BE2C (cell line): ENCODE data around the gene TM4SF4.

Experiments used
- DNase-seq: peaks from one replicate; pipeline ENCODE4 v3.0.0-alpha.2; 2020
- H3K27me3 ChIP-seq: fragments of 250-450 bp; sonication (Bioruptor Pico); 2 replicates; pipeline ENCODE4 v1.5.1; 2020; ENCODE audit warnings: mild to moderate bottlenecking
- H3K36me3 ChIP-seq: fragments of 250-450 bp; sonication (Bioruptor Pico); 2 replicates; pipeline ENCODE4 v1.5.1; 2020; ENCODE audit warnings: mild to moderate bottlenecking
- H3K4me1 ChIP-seq: fragments of 250-450 bp; sonication (Bioruptor Pico); 2 replicates; pipeline ENCODE4 v1.5.1; 2020
- H3K4me3 ChIP-seq: 2 replicates; pipeline ENCODE4 v1.5.1; 2011; ENCODE audit warnings: low read depth, low read length
- H3K9me3 ChIP-seq: fragments of 250-450 bp; sonication (Bioruptor Pico); 2 replicates; pipeline ENCODE4 v1.5.1; 2020
- CTCF ChIP-seq: IDR thresholded peaks from 2 replicates; pipeline ENCODE4 v1.5.1; 2012; ENCODE audit warnings: mild to moderate bottlenecking, low read depth, low read length

Gene TM4SF4

GRCh38 chr3:149455989-149456388, 18.5 kb upstream of the TM4SF4 start:
- H3K9me3 ChIP-seq, result no peaks in the 10 kb centered on the region
- no peak for TF ChIP-seq CTCF
- no peaks in the 10 kb centered on the region for H3K36me3 ChIP-seq
- no peaks in the 10 kb centered on the region for H3K4me1 ChIP-seq
- H3K4me3 ChIP-seq, result no peak overlapping the region
- no peaks in the 10 kb centered on the region for H3K27me3 ChIP-seq
- DNase-seq, result no peak

- Histone ChIP-seq H3K36me3 (no peaks in the 10 kb centered on the region), H3K4me1 (no peaks in the 10 kb centered on the region), H3K9me3 (no peaks in the 10 kb centered on the region; the same call in 1 of the 2 replicates), H3K4me3 (no peak overlapping the region), H3K27me3 (no peaks in the 10 kb centered on the region)
- DNase-seq, result no peak
- no peak for TF ChIP-seq CTCF
Observed at GRCh38 chr3:149459491-149460059, 14.9 kb upstream of the TM4SF4 start.

- H3K36me3 ChIP-seq, result no peaks in the 10 kb centered on the region
- no peak for TF ChIP-seq CTCF
- H3K9me3 ChIP-seq, result no peaks in the 10 kb centered on the region; the same call in 1 of the 2 replicates
- no peak for DNase-seq
- no peaks in the 10 kb centered on the region for H3K4me1 ChIP-seq
- H3K27me3 ChIP-seq, result no peaks in the 10 kb centered on the region
- H3K4me3 ChIP-seq, result no peak overlapping the region
Observed at GRCh38 chr3:149460117-149460516, 14.4 kb upstream of the TM4SF4 start.

GRCh38 chr3:149462051-149462450, 12.4 kb upstream of the TM4SF4 start:
- no peaks in the 10 kb centered on the region; the same call in 1 of the 2 replicates for H3K9me3 ChIP-seq
- no peak for TF ChIP-seq CTCF
- no peak for DNase-seq
- H3K4me3 ChIP-seq, result no peak overlapping the region
- H3K27me3 ChIP-seq, result no peaks in the 10 kb centered on the region
- H3K4me1 ChIP-seq, result no peaks in the 10 kb centered on the region
- H3K36me3 ChIP-seq, result no peaks in the 10 kb centered on the region

- no peak for TF ChIP-seq CTCF
- Histone ChIP-seq H3K9me3 (no peaks in the 10 kb centered on the region; the same call in 1 of the 2 replicates), H3K27me3 (no peaks in the 10 kb centered on the region), H3K4me3 (no peak overlapping the region), H3K36me3 (no peaks in the 10 kb centered on the region), H3K4me1 (no peaks in the 10 kb centered on the region)
- no peak for DNase-seq
Observed at GRCh38 chr3:149462581-149463011, 11.9 kb upstream of the TM4SF4 start.

GRCh38 chr3:149463921-149464320, 10.6 kb upstream of the TM4SF4 start:
- DNase-seq, result no peak
- no peaks in the 10 kb centered on the region for H3K36me3 ChIP-seq
- TF ChIP-seq CTCF, result no peak
- H3K4me1 ChIP-seq, result no peaks in the 10 kb centered on the region
- no peaks in the 10 kb centered on the region for H3K27me3 ChIP-seq
- no peaks in the 10 kb centered on the region; the same call in 1 of the 2 replicates for H3K9me3 ChIP-seq
- no peak overlapping the region for H3K4me3 ChIP-seq
